IgD-negative memory B cell (primary cell): Measurements from ENCODE around the gene ZNF579. TPM values are rescaled to one million over a fixed set of nuclear protein-coding genes. Genes with fewer than 3 reads are reported as not detected.

Source experiments
- polyA plus RNA-seq: library from polyadenylated mRNA; unstranded; fragments of 300-500 nt; fragmentation: Illumina TruSeq; gene quantifications from one replicate; pipeline ENCODE4 v1.2.3, GENCODE V29; 2021

Gene ZNF579
- polyA plus RNA-seq, 1 donor from 2014 or later: 0.79 TPM

Other genes starting within 250 kb of the ZNF579 start
- 2.3 TPM for gene KMT5C, start 241.0 kb downstream of the ZNF579 start, polyA plus RNA-seq
- gene COX6B2, start 226.1 kb downstream of the ZNF579 start, polyA plus RNA-seq: not detected
- not detected for gene GARIN5B, start 217.6 kb downstream of the ZNF579 start, polyA plus RNA-seq
- not detected for gene IL11, start 210.4 kb downstream of the ZNF579 start, polyA plus RNA-seq
- not detected for gene TMEM190, start 204.0 kb downstream of the ZNF579 start, polyA plus RNA-seq
- 1.1 TPM for gene TMEM238, start 196.6 kb downstream of the ZNF579 start, polyA plus RNA-seq
- gene RPL28, start 194.9 kb downstream of the ZNF579 start, polyA plus RNA-seq: 825 TPM
- 37.6 TPM for gene UBE2S, start 173.1 kb downstream of the ZNF579 start, polyA plus RNA-seq
- not detected for gene SHISA7, start 137.5 kb downstream of the ZNF579 start, polyA plus RNA-seq
- 40.0 TPM for gene ISOC2, start 119.2 kb downstream of the ZNF579 start, polyA plus RNA-seq
- not detected for gene C19orf85, start 116.1 kb downstream of the ZNF579 start, polyA plus RNA-seq
- 0.34 TPM for gene ZNF628, start 104.2 kb downstream of the ZNF579 start, polyA plus RNA-seq
- gene NAT14, start 95.7 kb downstream of the ZNF579 start, polyA plus RNA-seq: 6.1 TPM
- not detected for gene SSC5D, start 92.4 kb downstream of the ZNF579 start, polyA plus RNA-seq
- not detected for gene SBK2, start 43.7 kb downstream of the ZNF579 start, polyA plus RNA-seq
- gene SBK3, start 35.3 kb downstream of the ZNF579 start, polyA plus RNA-seq: not detected
- 3.1 TPM for gene FIZ1, start 18.7 kb upstream of the ZNF579 start, polyA plus RNA-seq
- 49.6 TPM for gene ZNF524, start 19.4 kb upstream of the ZNF579 start, polyA plus RNA-seq
- gene ZNF865, start 24.8 kb upstream of the ZNF579 start, polyA plus RNA-seq: 0.36 TPM
- gene ZNF784, start 43.7 kb upstream of the ZNF579 start, polyA plus RNA-seq: 2.4 TPM
- gene ZNF580, start 60.2 kb upstream of the ZNF579 start, polyA plus RNA-seq: 38.4 TPM
- gene ZNF581, start 62.8 kb upstream of the ZNF579 start, polyA plus RNA-seq: 79.3 TPM
- gene CCDC106, start 67.4 kb upstream of the ZNF579 start, polyA plus RNA-seq: 16.0 TPM
- gene U2AF2, start 74.2 kb upstream of the ZNF579 start, polyA plus RNA-seq: 14.2 TPM
- gene EPN1, start 94.4 kb upstream of the ZNF579 start, polyA plus RNA-seq: 29.9 TPM
- not detected for gene NLRP9, start 157.6 kb upstream of the ZNF579 start, polyA plus RNA-seq
- not detected for gene RFPL4A, start 178.2 kb upstream of the ZNF579 start, polyA plus RNA-seq
- gene RFPL4AL1, start 188.3 kb upstream of the ZNF579 start, polyA plus RNA-seq: not detected